MCF 10A (cell line): ENCODE data around the gene UTP25. TPM values are rescaled to one million over a fixed set of nuclear protein-coding genes. Genes with fewer than 3 reads are reported as not detected.

Source experiments
- total RNA-seq: library from RNA; stranded (reverse); gene quantifications from 2 replicates; pipeline ENCODE4 v1.2.3, GENCODE V29; 2022

Gene UTP25
- total RNA-seq, 1 experiment from 2014 or later, result 23.8 TPM

Other genes starting within 250 kb of the UTP25 start
- gene CAMK1G, start 244.3 kb upstream of the UTP25 start, total RNA-seq, result not detected in 2 replicates
- gene LAMB3, start 175.5 kb upstream of the UTP25 start, total RNA-seq, result 999 and 1,572 TPM in 2 replicates
- gene G0S2, start 152.6 kb upstream of the UTP25 start, total RNA-seq, result not detected in 2 replicates
- 0.21 and 0.39 TPM in 2 replicates for gene HSD11B1, start 123.1 kb upstream of the UTP25 start, total RNA-seq
- not detected in 2 replicates for gene TRAF3IP3, start 71.9 kb upstream of the UTP25 start, total RNA-seq
- gene C1orf74, start 43.4 kb upstream of the UTP25 start, total RNA-seq, result 6.8 and 7.1 TPM in 2 replicates
- 87.8 and 106 TPM in 2 replicates for gene IRF6, start 21.8 kb upstream of the UTP25 start, total RNA-seq
- 0.79 and 1.4 TPM in 2 replicates for gene SYT14, start 110.2 kb downstream of the UTP25 start, total RNA-seq